Epithelial cell of prostate (primary cell): Measurements from ENCODE around the gene TMEM214.

ENCODE experiments used
- DNase-seq: peaks from one replicate; pipeline ENCODE4 v3.0.0-alpha.2; 2011; ENCODE audit warnings: low read depth, low spot score
- H3K27ac ChIP-seq: fragments of 450-650 bp; 2 replicates; pipeline ENCODE4 v1.5.1; 2017; ENCODE audit warnings: mild to moderate bottlenecking

The TMEM214 gene

GRCh38 chr2:27009716-27010115 is 23.0 kb upstream of the TMEM214 start:
- DNase-seq: no peak
- H3K27ac ChIP-seq: no peak overlapping the region

GRCh38 chr2:27010139-27010538 is 22.6 kb upstream of the TMEM214 start:
- H3K27ac ChIP-seq: peak overlapping the region; percentile 30
- DNase-seq: no peak

- H3K27ac ChIP-seq: no peak overlapping the region
- no peak for DNase-seq
Measured at GRCh38 chr2:27013738-27014137, 19.0 kb upstream of the TMEM214 start.

GRCh38 chr2:27014771-27015433 is 17.9 kb upstream of the TMEM214 start:
- no peak overlapping the region for H3K27ac ChIP-seq
- no peak for DNase-seq

- H3K27ac ChIP-seq: no peak overlapping the region
- DNase-seq: no peak
Measured at GRCh38 chr2:27016801-27017325, 15.9 kb upstream of the TMEM214 start.

- H3K27ac ChIP-seq: no peak overlapping the region
- no peak for DNase-seq
Measured at GRCh38 chr2:27018142-27018541, 14.6 kb upstream of the TMEM214 start.

GRCh38 chr2:27019459-27019858 is 13.3 kb upstream of the TMEM214 start:
- H3K27ac ChIP-seq: no peak overlapping the region

GRCh38 chr2:27019931-27020855 is 12.6 kb upstream of the TMEM214 start:
- no peak for DNase-seq
- no peak overlapping the region for H3K27ac ChIP-seq

More at GRCh38 chr2:27019459-27019858, 13.3 kb upstream of the TMEM214 start:
- DNase-seq: no peak

GRCh38 chr2:27021253-27022049 is 11.3 kb upstream of the TMEM214 start:
- no peak overlapping the region for H3K27ac ChIP-seq

GRCh38 chr2:27023740-27024139 is 9.0 kb upstream of the TMEM214 start:
- no peak for DNase-seq

More at GRCh38 chr2:27021253-27022049, 11.3 kb upstream of the TMEM214 start:
- no peak for DNase-seq

GRCh38 chr2:27024188-27024587 is 8.6 kb upstream of the TMEM214 start:
- no peak for DNase-seq
- no peak overlapping the region for H3K27ac ChIP-seq

More at GRCh38 chr2:27023740-27024139, 9.0 kb upstream of the TMEM214 start:
- H3K27ac ChIP-seq: no peak overlapping the region

- H3K27ac ChIP-seq: no peak overlapping the region
Measured at GRCh38 chr2:27024812-27025211, 8.0 kb upstream of the TMEM214 start.

GRCh38 chr2:27025281-27025800 is 7.4 kb upstream of the TMEM214 start:
- DNase-seq: no peak
- no peak overlapping the region for H3K27ac ChIP-seq

More at GRCh38 chr2:27024812-27025211, 8.0 kb upstream of the TMEM214 start:
- no peak for DNase-seq

- H3K27ac ChIP-seq: no peak overlapping the region
- no peak for DNase-seq
Measured at GRCh38 chr2:27025861-27026851, 6.6 kb upstream of the TMEM214 start.

GRCh38 chr2:27027211-27027651 is 5.5 kb upstream of the TMEM214 start:
- no peak for DNase-seq
- H3K27ac ChIP-seq: no peak overlapping the region

GRCh38 chr2:27029051-27029450 is 3.7 kb upstream of the TMEM214 start:
- no peak overlapping the region for H3K27ac ChIP-seq
- DNase-seq: no peak

GRCh38 chr2:27033253-27033852 is 588 bp downstream of the TMEM214 start:
- no peak for DNase-seq

GRCh38 chr2:27038012-27038411 is 5.2 kb downstream of the TMEM214 start:
- DNase-seq: no peak
- no peak overlapping the region for H3K27ac ChIP-seq

More at GRCh38 chr2:27033253-27033852, 588 bp downstream of the TMEM214 start:
- peak overlapping the region; percentile 32 for H3K27ac ChIP-seq
